ENCODE results near the gene HACD4.

DNA sequence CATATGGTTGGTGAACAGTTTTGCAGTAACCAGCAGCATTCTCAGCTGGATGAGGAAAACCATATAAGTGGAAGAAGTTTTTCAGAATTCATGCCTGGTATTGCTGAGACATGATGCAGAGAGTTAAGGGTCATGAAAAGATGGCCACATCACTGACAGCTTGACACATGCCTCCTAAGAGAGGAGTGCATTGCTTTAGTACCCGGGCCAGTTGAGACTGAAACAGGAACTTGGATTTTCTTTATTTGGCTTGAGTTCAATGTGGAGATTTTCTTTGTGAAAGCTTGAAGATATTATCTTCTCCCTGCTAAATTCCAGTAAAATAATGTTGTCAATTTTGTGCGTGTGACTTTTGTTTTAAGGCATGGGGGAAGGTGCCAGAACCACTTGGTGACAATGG lies 35.8 kb downstream of the HACD4 start:
- TF ChIP-seq EZH2 (IDR thresholded peaks at IDR 0.05; ENCODE audit: insufficient read depth, poor library complexity, severe bottlenecking) (no peak), EZH2phosphoT487 (IDR thresholded peaks at IDR 0.05; ENCODE audit: insufficient read depth, low read depth) (no peak)
